ENCODE results near the gene COA8. TPM values are rescaled to one million over a fixed set of nuclear protein-coding genes. Genes with fewer than 3 reads are reported as not detected.

The COA8 gene
- total RNA-seq, 2 donors from 2014 or later, result 30.9 to 39.9 TPM

DNA sequence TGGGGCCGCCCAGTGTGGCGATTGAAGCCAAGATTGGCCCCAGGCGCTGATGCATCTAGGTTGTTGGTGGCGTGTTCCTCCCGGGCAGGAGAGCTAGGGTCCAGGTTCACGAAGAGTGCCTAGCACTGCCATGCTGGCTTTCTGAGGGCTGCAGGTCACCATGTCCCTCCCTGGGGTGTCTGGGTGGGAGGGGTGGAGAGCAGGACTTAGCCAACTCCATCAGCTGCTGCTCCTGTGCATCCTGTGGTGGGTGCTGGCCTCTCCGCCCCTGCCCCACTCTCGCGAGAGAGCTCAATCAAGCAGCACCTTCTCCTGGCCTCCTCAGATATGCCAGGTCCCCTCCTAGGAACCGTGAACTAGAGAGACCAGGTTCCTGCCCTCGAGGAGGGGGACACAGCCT, 31.9 kb upstream of the COA8 start:
- peaks cover 9% of the 10 kb centered on the region for H3K36me3 Mint-ChIP-seq (ENCODE audit: low read depth)
- no peaks in the 10 kb centered on the region for H3K27me3 Mint-ChIP-seq
- H3K4me1 Mint-ChIP-seq, result peaks cover 15% of the 10 kb centered on the region
- H3K9me3 Mint-ChIP-seq, result no peaks in the 10 kb centered on the region
- ATAC-seq (replicated peaks), result no peak
- H3K27ac Mint-ChIP-seq, result peak overlapping the region; percentile 33
- H3K4me3 Mint-ChIP-seq, result peak overlapping the region; percentile 91

DNA sequence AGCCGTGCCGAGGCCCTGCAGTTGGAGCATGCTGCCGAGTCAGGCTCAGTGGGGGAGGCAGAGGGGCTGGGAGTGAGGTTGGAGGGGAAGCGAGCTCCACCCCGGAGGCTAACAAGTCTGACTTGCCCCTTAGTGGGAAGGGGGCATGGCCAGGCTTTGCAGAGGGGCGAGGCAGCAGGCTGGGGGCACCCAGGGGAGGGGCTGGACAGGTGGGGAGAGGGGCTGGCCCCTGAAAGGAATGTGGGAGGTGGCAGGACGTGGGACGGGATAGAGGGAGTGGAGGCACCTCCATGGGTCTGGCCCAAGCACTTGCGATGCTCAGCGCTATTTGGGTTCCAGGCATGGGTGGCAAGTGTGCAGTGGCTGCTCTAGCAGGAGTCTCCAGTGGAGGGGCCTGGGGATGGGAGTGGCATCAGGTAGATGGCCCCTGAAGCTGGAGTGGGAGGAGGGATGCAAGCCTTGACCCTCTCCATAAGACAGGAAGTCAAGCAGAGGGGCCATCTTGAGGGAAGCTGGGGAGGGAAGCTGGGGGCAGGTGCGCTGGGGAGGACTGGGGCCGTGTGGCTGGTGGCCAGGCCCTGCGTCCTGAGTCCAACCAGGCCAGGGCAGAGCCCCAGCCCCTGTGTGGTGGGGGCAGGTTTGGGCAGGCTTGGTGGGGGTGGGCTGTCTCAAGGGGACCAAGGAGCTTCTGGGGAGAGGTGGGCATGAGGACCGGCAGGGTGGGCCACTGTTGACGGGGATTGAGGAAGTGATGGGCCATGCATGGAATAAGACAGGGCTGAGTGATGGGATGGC, 31.1 kb upstream of the COA8 start:
- Mint-ChIP-seq H3K36me3 (ENCODE audit: low read depth) (peaks cover 9% of the 10 kb centered on the region), H3K27ac (peak overlapping the region; percentile 33), H3K4me1 (peaks cover 15% of the 10 kb centered on the region), H3K9me3 (no peaks in the 10 kb centered on the region), H3K4me3 (peak overlapping the region; percentile 20), H3K27me3 (no peaks in the 10 kb centered on the region)
- no peak for ATAC-seq (replicated peaks)

DNA sequence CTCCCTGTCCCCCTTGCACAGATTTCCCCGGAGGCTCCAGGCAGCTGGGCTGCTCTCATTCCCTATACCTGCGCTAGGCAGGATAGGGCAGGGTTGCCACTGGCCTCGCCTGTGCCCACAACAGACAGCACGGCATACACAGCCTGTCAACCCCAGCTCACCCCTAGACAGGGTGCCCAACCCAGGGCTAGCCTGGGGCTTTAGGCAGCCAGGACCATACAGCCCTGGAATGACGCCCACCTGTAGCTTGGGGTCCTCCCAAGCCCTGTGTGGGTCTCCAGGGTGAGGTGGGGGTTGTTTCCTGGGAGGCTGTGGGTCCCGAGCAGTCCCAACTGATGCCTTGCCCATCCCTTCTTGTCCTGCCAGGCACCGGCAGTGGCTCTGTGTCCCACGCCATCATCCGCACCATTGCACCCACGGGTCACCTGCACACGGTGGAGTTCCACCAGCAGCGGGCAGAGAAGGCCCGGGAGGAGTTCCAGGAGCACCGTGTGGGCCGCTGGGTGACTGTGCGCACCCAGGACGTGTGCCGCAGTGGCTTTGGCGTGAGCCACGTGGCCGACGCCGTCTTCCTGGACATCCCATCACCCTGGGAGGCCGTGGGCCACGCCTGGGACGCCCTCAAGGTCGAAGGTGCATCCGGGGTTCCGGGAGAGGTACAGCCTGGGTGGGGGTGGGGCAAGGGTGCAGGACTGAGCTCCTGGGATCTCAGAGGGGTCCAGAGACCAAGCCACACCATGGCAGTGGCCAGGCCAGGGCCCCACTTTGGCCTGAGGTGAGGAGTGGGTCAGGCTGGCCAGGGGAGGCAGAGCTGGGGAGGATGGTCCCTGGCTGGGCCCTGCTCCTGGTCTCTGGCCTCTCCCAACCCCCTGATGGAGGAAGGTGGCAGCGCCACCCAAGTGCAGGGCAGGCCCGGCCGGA, 30.3 kb upstream of the COA8 start:
- Mint-ChIP-seq H3K4me1 (peaks cover 10% of the 10 kb centered on the region), H3K27me3 (no peaks in the 10 kb centered on the region), H3K9me3 (no peaks in the 10 kb centered on the region), H3K36me3 (ENCODE audit: low read depth) (peaks cover 9% of the 10 kb centered on the region), H3K27ac (no peak overlapping the region), H3K4me3 (no peak overlapping the region)
- ATAC-seq (replicated peaks), result no peak

DNA sequence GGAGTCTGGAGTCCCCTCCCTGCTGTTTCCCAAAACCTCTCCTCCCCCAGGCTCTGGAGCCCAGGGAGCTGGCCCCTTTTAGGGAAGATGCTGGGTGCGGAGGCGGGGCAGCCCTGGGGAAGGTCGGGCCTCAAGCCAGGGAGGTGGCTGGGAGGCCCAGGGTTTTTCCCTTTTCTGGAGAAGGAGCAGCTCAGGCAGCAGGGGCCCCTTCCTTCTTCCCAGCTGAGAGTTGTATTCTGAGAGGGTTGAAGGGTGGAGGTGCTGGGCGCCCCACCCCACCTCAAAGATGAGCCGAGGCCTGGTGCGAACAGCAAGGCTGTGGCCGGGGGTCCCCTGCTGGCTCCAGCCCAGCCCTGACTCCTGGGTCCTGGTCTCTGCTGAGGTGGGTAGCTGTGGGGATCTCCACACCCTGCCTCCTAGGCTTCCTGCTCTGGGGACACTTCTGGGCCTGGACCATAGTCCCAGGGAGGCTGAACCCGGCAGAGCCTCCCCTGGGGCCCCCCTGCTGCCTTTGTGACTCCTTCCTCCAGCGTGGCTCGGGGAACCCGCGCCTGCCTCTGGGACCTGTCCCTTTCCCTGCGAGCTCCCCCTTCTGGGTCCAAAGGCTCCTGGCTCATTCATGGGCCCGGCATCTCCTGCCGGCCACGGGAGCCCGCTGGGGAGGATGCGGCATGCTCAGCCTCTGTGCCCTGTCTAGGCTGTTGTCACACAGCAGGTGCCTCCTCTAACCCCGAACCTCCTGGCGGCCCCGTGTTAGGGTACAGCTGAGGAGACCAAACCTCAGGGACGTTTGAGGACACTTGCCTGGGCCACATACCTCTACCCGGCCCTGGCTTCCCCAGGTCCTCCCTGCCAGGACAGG, 29.4 kb upstream of the COA8 start:
- no peak for ATAC-seq (replicated peaks)

DNA sequence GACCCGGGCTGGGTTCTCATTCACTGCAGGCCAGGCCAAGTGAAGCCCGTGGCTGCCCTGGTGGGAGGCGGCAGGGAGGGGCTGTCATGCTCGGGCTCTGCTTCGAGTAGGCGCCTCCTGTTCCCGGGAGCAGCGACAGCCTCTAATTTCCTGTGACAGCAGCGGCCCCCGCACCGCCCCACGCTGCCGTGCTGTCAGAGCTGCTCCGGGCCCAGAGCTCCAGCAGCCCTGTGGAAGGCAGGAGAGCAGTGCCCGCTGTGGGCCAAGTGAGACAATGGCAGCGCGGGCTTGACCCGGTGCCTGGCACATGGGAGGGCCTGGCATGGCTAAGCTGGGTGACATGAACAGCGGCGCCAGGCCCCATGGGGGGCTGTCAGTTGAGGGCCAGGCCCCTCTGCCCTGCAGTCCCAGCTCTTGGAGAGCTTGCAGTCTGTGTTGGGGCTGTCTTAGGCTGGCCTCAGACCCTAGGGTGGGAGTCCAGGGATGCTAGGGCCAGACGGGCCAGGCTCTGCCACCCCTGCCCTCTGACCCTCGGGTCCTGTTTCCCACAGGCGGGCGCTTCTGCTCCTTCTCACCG, 28.7 kb upstream of the COA8 start:
- ATAC-seq (replicated peaks), result no peak
- Mint-ChIP-seq H3K27me3 (no peaks in the 10 kb centered on the region), H3K4me1 (peaks cover 8% of the 10 kb centered on the region), H3K36me3 (ENCODE audit: low read depth) (peaks cover 9% of the 10 kb centered on the region), H3K4me3 (no peak overlapping the region), H3K27ac (no peak overlapping the region), H3K9me3 (no peaks in the 10 kb centered on the region)

More for the DNA sequence above, 29.4 kb upstream of the COA8 start:
- H3K27me3 Mint-ChIP-seq, result no peaks in the 10 kb centered on the region
- H3K4me3 Mint-ChIP-seq, result no peak overlapping the region
- no peaks in the 10 kb centered on the region for H3K9me3 Mint-ChIP-seq
- peaks cover 8% of the 10 kb centered on the region for H3K4me1 Mint-ChIP-seq
- peaks cover 9% of the 10 kb centered on the region for H3K36me3 Mint-ChIP-seq (ENCODE audit: low read depth)
- H3K27ac Mint-ChIP-seq, result no peak overlapping the region

DNA sequence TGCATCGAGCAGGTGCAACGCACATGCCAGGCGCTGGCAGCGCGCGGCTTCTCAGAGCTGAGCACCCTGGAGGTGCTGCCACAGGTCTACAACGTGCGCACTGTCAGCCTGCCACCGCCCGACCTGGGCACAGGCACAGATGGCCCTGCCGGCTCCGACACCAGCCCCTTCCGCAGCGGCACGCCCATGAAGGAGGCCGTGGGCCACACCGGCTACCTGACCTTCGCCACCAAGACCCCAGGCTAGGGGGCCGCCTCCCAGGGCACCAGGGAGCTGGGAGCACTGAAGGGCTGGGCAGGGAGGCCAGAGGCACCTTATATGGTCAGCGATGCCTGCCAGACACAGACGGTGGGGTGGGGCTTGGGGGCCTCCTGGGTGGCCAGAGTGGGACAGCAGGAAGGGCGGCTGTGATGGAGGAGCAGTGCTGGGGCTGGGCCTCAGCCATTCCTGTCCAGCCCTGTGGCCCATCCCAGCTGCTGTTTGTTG, 28.1 kb upstream of the COA8 start:
- Mint-ChIP-seq H3K4me1 (peaks cover 8% of the 10 kb centered on the region), H3K27ac (no peak overlapping the region), H3K27me3 (no peaks in the 10 kb centered on the region), H3K9me3 (no peaks in the 10 kb centered on the region), H3K4me3 (no peak overlapping the region), H3K36me3 (ENCODE audit: low read depth) (peaks cover 6% of the 10 kb centered on the region)
- ATAC-seq (replicated peaks), result no peak

DNA sequence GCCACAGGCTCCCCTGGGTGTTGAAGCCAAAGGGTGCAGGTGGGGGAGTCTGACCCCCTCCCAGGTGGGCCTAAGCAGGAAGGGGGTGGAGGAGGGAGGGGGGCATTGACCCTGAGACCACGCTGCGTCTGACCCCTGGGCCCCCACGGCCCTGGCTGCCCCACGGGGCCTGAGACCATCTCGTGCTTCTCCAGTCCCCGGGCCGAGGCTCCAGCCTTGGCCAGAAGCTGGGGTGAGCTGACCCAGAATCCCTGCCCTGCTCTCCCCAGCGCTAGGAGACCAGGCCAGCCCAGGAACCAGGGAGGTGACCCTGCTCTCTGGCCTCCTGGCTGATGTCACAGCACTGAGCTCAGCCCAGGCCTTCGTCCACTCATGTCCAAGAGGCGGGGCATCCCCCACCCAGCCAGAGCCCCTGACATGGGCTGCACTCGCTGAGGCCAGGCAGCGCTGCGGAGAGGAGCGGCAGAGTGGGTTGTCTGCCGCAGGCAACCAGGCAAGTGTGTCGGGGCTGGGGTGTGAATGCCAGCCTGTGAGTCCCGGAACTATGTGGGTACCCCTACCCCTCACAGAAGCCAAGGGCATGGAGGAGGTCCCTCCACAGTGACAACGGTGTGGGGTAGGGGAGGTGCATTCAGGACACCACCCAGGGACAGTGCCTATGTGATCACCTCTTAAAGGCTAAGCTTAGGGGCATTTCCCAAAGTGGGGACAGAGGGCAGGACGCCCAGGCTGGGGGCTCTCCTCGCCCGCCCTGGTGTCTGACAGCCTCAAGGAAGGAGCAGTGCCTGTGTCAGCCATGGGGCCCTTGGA, 27.5 kb upstream of the COA8 start:
- Mint-ChIP-seq H3K36me3 (ENCODE audit: low read depth) (peaks cover 5% of the 10 kb centered on the region), H3K9me3 (no peaks in the 10 kb centered on the region), H3K4me3 (no peak overlapping the region), H3K27ac (no peak overlapping the region), H3K27me3 (no peaks in the 10 kb centered on the region), H3K4me1 (peaks cover 6% of the 10 kb centered on the region)
- ATAC-seq (replicated peaks), result no peak

DNA sequence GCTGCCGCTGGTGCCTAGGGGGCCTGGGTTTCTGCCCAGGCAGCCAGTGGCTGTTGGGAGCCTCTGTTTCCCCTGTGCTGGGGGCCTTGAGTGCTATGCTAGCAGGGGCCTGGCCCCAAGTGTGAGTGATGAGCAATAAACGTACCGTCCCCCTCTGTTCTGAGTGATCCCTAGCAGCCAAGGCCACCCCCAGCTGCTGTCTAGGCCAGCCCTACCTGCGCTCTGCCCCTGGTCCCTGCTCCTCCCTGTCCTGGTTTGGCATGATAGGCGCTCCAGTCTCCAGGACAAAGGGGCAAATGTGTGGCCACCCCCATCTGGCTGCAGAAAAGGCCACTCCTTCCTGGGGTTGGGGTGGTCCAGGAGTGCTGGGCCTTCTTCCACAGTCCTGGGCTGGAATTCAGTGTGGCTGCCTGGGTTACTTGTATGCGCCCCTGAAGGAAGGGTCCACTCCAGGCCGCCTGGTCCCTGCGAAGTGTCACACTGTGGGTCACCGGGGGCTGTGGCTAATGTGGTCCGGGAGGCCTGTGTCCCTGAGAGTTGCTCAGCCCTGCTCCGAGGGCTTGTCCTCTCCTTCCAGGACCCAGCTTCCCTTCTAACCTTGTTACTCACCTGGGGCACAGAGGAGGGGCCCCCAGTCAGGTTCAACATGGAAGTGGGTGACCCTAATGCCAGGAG, 26.7 kb upstream of the COA8 start:
- H3K4me3 Mint-ChIP-seq, result no peak overlapping the region
- no peak for ATAC-seq (replicated peaks)

DNA sequence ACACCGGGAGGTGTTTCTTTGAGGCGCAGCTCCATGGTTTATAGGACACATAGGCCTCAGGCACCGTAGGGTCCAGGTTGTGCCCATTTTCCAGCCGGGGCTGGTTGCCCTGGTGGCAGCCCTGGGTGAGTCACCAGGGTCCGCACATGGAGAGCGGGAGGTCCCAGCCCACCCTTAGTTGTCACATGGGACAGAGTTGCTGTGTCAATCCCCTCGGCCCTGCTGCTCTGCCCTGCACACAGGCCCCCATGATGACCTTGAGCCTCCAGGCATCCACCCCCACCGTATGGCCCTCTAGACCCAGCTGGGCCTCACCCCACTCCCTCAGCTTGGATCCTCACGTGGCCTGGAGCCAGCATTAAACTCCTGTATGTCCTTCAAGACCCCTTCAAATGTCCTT, 26.1 kb upstream of the COA8 start:
- no peak for ATAC-seq (replicated peaks)

More for the DNA sequence above, 26.7 kb upstream of the COA8 start:
- Mint-ChIP-seq H3K27ac (no peak overlapping the region), H3K27me3 (no peaks in the 10 kb centered on the region), H3K4me1 (peaks cover 2% of the 10 kb centered on the region), H3K9me3 (no peaks in the 10 kb centered on the region), H3K36me3 (ENCODE audit: low read depth) (peaks cover 3% of the 10 kb centered on the region)

DNA sequence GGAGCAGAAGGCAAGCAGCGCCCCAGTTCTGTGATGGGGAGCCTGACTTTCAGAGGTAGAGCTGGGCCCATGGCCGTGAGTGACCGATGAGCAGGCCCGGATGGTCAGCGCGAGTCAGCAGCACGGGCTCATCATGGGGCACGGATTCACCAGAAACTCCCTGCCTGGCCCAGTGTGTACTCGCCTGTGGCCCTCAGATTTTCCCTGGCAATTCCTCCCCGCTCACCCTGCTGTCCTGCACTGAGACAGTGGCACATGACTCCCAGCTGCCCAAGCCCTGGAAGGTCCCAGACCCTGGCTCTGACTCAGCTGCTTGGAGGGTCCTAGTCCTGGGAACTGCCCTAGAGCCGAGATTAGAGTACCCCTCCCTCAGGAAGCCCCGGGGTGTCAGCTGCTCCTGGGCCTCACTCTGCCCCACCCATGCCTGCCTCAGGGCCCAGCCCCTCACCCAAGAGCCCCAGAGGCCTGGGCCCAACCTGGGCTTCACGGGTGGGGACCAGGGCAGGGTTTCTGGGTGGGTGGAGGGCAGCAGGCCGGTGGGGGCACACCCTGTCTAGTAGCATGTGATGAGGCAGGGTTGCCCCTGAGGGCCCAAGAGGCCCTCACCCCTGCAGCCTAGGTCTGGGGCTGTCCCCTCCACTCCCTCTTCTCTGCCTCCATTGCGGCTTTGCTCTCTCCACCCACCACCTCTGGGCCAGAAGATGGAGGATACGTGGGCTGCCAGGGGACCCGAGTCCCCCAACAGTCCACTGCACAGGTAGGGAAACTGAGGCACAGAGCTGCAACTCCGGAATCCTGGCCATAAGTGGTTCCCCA, 25.4 kb upstream of the COA8 start:
- no peak overlapping the region for H3K27ac Mint-ChIP-seq

More for the DNA sequence above, 26.1 kb upstream of the COA8 start:
- Mint-ChIP-seq H3K9me3 (no peaks in the 10 kb centered on the region), H3K4me1 (no peaks in the 10 kb centered on the region), H3K4me3 (no peak overlapping the region), H3K27ac (no peak overlapping the region), H3K36me3 (ENCODE audit: low read depth) (no peaks in the 10 kb centered on the region), H3K27me3 (no peaks in the 10 kb centered on the region)

DNA sequence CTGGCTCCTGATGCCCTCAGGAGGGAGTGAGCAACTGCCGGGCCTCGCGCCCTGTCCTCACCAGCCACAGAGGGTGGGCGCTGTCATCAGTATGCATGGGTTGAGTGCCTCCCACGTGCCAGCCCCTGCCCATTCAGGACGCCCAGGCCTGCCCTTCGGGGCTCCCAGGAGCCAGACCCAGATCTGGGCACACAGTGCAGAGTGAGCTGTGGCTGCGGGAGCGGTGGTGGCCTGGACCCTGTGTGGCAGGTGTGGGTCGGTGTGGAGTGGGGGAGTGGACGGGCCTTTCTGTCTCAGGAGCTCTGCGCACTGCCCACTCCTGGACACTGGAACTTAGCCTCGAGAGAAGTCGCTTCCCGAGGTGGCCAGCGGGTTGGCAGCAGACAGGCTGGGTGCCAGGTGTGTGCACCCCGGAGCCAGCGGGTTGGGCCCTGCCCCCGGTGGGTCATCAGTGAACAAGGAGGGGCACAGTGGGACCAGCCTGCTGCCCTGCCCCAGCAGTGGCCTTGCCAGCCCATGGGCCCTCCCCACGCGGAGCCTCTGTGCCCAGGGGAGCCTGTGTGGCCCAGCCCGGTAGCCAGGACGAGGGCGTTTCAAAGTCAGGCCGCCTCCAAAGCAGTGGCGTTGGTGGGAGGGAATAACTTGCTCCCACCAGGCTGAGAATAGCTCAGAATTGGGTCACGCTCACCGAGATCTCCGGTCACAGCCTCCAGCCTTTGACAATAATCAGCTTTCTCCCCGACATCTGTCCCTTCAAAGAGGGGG, 24.3 kb upstream of the COA8 start:
- Mint-ChIP-seq H3K27ac (no peak overlapping the region), H3K9me3 (no peaks in the 10 kb centered on the region), H3K4me3 (no peak overlapping the region), H3K36me3 (ENCODE audit: low read depth) (no peaks in the 10 kb centered on the region), H3K4me1 (no peaks in the 10 kb centered on the region), H3K27me3 (no peaks in the 10 kb centered on the region)
- peak; percentile 10 for ATAC-seq (replicated peaks)

More for the DNA sequence above, 25.4 kb upstream of the COA8 start:
- Mint-ChIP-seq H3K9me3 (no peaks in the 10 kb centered on the region), H3K36me3 (ENCODE audit: low read depth) (no peaks in the 10 kb centered on the region), H3K4me1 (no peaks in the 10 kb centered on the region), H3K4me3 (no peak overlapping the region), H3K27me3 (no peaks in the 10 kb centered on the region)
- ATAC-seq (replicated peaks), result no peak
